H1 (cell line): Measurements from ENCODE around the gene CDIPT. TPM values are rescaled to one million over a fixed set of nuclear protein-coding genes. Genes with fewer than 3 reads are reported as not detected.

Experiments
- CHD1 ChIP-seq: IDR thresholded peaks from 2 replicates; pipeline ENCODE4 v1.6.1; 2012; ENCODE audit warnings: low read depth, low read length, improper control_type of control experiment
- CHD2 ChIP-seq: IDR thresholded peaks from 2 replicates; pipeline ENCODE4 v1.6.1; 2012; ENCODE audit warnings: low read length, improper control_type of control experiment
- EGR1 ChIP-seq: IDR thresholded peaks from 2 replicates; pipeline ENCODE4 v1.6.1; 2011; ENCODE audit warnings: low read depth, low read length, borderline replicate concordance
- KDM4A ChIP-seq: IDR thresholded peaks from one replicate; pipeline ENCODE4 v1.7.1; 2012; ENCODE audit warnings: low read depth, mild to moderate bottlenecking, moderate library complexity, low read length, inconsistent platforms; ENCODE audit not compliant: severe bottlenecking
- RAD21 ChIP-seq, 2 experiments: IDR thresholded peaks in 1 of 2; conservative IDR thresholded peaks in 1 of 2; 2 replicates each; pipeline ENCODE4 v1.6.1; 2011; ENCODE audit warnings: low read depth in 2 of 2, low read length in 2 of 2, improper control_type of control experiment in 1 of 2, inconsistent platforms in 1 of 2, mild to moderate bottlenecking in 1 of 2, moderate library complexity in 1 of 2
- SIN3A ChIP-seq, 2 experiments: IDR thresholded peaks in 1 of 2; conservative IDR thresholded peaks in 1 of 2; 2 replicates each; pipeline ENCODE4 v1.6.1; 2011 to 2012; ENCODE audit warnings: low read length in 2 of 2, improper control_type of control experiment in 1 of 2, low read depth in 1 of 2, mild to moderate bottlenecking in 1 of 2
- TAF7 ChIP-seq: optimal IDR thresholded peaks from 2 replicates; pipeline ENCODE3; 2011; ENCODE audit warnings: low read depth, mild to moderate bottlenecking, inconsistent platforms, low read length, moderate library complexity, borderline replicate concordance
- polyA plus RNA-seq, 7 experiments: library from polyadenylated mRNA; depleted of rRNA in 3 of 7; stranded (reverse) in 5 of 7; unstranded in 2 of 7; fragments of >200 nt in 5 of 7; fragments of 200-250 nt in 2 of 7; gene quantifications; 1 replicate in 5 of 7; 2 replicates in 1 of 7; 4 replicates in 1 of 7; pipeline versions ENCODE4 v1.2.1 to v1.2.3, GENCODE V29; 2011 to 2013; ENCODE audit warnings: missing spikeins in 2 of 7, mixed read lengths in 2 of 7
- total RNA-seq: library from RNA; stranded (reverse); fragmentation: NEBNext Ultra II Directional; extraction: Animal tissue kit (Norgen Biotek cat#: 25700); gene quantifications from 2 replicates; pipeline ENCODE4 v1.2.1, GENCODE V29; 2021
- TF ChIP-seq, protein P1 (sequence below): fragments of 300-600 bp; sonication (generic); IDR thresholded peaks from 2 replicates; pipeline ENCODE4 v1.7.1; 2012; ENCODE audit warnings: low read length, moderate library complexity, mild to moderate bottlenecking, inconsistent platforms; ENCODE audit not compliant: insufficient replicate concordance

CDIPT gene
- total and polyA plus RNA-seq, 2 of the 8 experiments (the other 6 are each of a cell fraction or from before 2014, with no cell fraction given), result 69.2 to 140 TPM

DNA sequence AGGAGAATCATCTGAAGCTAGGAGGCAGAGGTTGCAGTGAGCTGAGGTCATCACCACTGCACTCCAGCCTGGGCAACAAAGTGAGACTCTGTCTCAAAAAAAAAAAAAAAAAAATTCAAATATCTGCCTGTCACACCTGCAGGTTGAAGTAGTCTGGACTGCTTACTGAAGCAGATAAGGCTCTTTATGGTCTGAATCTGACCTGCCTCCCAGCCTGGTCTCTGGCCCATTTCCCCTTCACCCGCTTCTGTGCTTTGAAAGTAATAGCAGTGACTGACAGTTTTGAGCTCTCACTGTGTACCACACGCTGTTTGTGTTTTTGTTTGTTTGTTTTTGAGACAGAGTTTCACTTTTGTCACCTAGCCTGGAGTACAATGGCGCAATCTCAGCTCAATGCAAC lies 30.5 kb upstream of the CDIPT start (continued):
- TF ChIP-seq RAD21 (IDR thresholded peaks at IDR 0.05 in 1 of 2, conservative IDR thresholded peaks at IDR 0.05 in 1 of 2; ENCODE audit: low read depth in 2 of 2, low read length in 2 of 2) (no peak), SIN3A (conservative IDR thresholded peaks at IDR 0.05 in 1 of 2, IDR thresholded peaks at IDR 0.05 in 1 of 2; ENCODE audit: low read depth in 1 of 2, low read length in 2 of 2) (no peak), CHD2 (no peak), EGR1 (no peak), TAF7 (no peak), CHD1 (no peak), KDM4A (no peak)
- TF ChIP-seq, protein P1, sequence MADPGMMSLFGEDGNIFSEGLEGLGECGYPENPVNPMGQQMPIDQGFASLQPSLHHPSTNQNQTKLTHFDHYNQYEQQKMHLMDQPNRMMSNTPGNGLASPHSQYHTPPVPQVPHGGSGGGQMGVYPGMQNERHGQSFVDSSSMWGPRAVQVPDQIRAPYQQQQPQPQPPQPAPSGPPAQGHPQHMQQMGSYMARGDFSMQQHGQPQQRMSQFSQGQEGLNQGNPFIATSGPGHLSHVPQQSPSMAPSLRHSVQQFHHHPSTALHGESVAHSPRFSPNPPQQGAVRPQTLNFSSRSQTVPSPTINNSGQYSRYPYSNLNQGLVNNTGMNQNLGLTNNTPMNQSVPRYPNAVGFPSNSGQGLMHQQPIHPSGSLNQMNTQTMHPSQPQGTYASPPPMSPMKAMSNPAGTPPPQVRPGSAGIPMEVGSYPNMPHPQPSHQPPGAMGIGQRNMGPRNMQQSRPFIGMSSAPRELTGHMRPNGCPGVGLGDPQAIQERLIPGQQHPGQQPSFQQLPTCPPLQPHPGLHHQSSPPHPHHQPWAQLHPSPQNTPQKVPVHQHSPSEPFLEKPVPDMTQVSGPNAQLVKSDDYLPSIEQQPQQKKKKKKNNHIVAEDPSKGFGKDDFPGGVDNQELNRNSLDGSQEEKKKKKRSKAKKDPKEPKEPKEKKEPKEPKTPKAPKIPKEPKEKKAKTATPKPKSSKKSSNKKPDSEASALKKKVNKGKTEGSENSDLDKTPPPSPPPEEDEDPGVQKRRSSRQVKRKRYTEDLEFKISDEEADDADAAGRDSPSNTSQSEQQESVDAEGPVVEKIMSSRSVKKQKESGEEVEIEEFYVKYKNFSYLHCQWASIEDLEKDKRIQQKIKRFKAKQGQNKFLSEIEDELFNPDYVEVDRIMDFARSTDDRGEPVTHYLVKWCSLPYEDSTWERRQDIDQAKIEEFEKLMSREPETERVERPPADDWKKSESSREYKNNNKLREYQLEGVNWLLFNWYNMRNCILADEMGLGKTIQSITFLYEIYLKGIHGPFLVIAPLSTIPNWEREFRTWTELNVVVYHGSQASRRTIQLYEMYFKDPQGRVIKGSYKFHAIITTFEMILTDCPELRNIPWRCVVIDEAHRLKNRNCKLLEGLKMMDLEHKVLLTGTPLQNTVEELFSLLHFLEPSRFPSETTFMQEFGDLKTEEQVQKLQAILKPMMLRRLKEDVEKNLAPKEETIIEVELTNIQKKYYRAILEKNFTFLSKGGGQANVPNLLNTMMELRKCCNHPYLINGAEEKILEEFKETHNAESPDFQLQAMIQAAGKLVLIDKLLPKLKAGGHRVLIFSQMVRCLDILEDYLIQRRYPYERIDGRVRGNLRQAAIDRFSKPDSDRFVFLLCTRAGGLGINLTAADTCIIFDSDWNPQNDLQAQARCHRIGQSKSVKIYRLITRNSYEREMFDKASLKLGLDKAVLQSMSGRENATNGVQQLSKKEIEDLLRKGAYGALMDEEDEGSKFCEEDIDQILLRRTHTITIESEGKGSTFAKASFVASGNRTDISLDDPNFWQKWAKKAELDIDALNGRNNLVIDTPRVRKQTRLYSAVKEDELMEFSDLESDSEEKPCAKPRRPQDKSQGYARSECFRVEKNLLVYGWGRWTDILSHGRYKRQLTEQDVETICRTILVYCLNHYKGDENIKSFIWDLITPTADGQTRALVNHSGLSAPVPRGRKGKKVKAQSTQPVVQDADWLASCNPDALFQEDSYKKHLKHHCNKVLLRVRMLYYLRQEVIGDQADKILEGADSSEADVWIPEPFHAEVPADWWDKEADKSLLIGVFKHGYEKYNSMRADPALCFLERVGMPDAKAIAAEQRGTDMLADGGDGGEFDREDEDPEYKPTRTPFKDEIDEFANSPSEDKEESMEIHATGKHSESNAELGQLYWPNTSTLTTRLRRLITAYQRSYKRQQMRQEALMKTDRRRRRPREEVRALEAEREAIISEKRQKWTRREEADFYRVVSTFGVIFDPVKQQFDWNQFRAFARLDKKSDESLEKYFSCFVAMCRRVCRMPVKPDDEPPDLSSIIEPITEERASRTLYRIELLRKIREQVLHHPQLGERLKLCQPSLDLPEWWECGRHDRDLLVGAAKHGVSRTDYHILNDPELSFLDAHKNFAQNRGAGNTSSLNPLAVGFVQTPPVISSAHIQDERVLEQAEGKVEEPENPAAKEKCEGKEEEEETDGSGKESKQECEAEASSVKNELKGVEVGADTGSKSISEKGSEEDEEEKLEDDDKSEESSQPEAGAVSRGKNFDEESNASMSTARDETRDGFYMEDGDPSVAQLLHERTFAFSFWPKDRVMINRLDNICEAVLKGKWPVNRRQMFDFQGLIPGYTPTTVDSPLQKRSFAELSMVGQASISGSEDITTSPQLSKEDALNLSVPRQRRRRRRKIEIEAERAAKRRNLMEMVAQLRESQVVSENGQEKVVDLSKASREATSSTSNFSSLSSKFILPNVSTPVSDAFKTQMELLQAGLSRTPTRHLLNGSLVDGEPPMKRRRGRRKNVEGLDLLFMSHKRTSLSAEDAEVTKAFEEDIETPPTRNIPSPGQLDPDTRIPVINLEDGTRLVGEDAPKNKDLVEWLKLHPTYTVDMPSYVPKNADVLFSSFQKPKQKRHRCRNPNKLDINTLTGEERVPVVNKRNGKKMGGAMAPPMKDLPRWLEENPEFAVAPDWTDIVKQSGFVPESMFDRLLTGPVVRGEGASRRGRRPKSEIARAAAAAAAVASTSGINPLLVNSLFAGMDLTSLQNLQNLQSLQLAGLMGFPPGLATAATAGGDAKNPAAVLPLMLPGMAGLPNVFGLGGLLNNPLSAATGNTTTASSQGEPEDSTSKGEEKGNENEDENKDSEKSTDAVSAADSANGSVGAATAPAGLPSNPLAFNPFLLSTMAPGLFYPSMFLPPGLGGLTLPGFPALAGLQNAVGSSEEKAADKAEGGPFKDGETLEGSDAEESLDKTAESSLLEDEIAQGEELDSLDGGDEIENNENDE, result no peak
